GM19239 (cell line): ENCODE results near the gene GARIN3.

ENCODE experiments used
- DNase-seq: peaks from one replicate; pipeline ENCODE4 v3.0.0; 2011; ENCODE audit warnings: low spot score; ENCODE audit not compliant: insufficient read length
- FAIRE-seq: peaks from 2 replicates; lab custom pipeline; 2011; peaks lifted over from hg19 to GRCh38; lab: Jason Lieb, UNC

Gene GARIN3

GRCh38 chr5:157155297-157155696, 10.8 kb downstream of the GARIN3 start:
- no peak for DNase-seq
- no peak for FAIRE-seq

GRCh38 chr5:157150995-157151394, 15.1 kb downstream of the GARIN3 start:
- no peak for FAIRE-seq
- no peak for DNase-seq

GRCh38 chr5:157148734-157149615, 17.1 kb downstream of the GARIN3 start:
- DNase-seq = peak; percentile 41
- FAIRE-seq = peak; percentile 94

GRCh38 chr5:157143127-157143971, 22.7 kb downstream of the GARIN3 start:
- no peak for FAIRE-seq
- no peak for DNase-seq

- peak; percentile 99 for FAIRE-seq
- DNase-seq = peak; percentile 83
Measured at GRCh38 chr5:157142317-157143126, 23.5 kb downstream of the GARIN3 start, which contains the start of gene MED7. Gene MED7 (minus strand): TSS chr5:157142865. CDS start chr5:157139431, 3,434 bp downstream.

- FAIRE-seq = no peak
- no peak for DNase-seq
Measured at GRCh38 chr5:157137691-157138090, 28.4 kb downstream of the GARIN3 start.

- no peak for DNase-seq
- FAIRE-seq = no peak
Measured at GRCh38 chr5:157132281-157132612, 33.8 kb downstream of the GARIN3 start.

GRCh38 chr5:157130925-157131324, 35.1 kb downstream of the GARIN3 start:
- FAIRE-seq = no peak
- DNase-seq = no peak

- FAIRE-seq (no peak), DNase-seq (no peak)
Measured at GRCh38 chr5:157121709-157122108, 44.4 kb downstream of the GARIN3 start.

GRCh38 chr5:157120102-157120501, 46.0 kb downstream of the GARIN3 start:
- FAIRE-seq (no peak), DNase-seq (no peak)

- FAIRE-seq = peak; percentile 74
- DNase-seq = no peak
Measured at GRCh38 chr5:157116483-157116954, 49.5 kb downstream of the GARIN3 start.

GRCh38 chr5:157115502-157115901, 50.6 kb downstream of the GARIN3 start:
- DNase-seq (no peak), FAIRE-seq (no peak)

- DNase-seq (no peak), FAIRE-seq (no peak)
Measured at GRCh38 chr5:157115012-157115411, 51.1 kb downstream of the GARIN3 start.

- FAIRE-seq (no peak), DNase-seq (no peak)
Measured at GRCh38 chr5:157113002-157113401, 53.1 kb downstream of the GARIN3 start.
